IPS DF 6.9 (cell line): ENCODE results near the gene ATG2A.
A peak's percentile ranks its signal among the peaks of the same experiment; 100 is the strongest.

ENCODE experiments used
- DNase-seq: peaks from one replicate; pipeline ENCODE4 v3.0.0-alpha.2; 2013; ENCODE audit warnings: low read depth, low spot score
- H3K27ac ChIP-seq: one replicate; pipeline ENCODE4 v1.5.1; 2013; ENCODE audit warnings: low read length, control low read depth
- H3K27me3 ChIP-seq: 2 replicates; pipeline ENCODE4 v1.6.1; 2013; ENCODE audit warnings: mild to moderate bottlenecking, low read length; ENCODE audit not compliant: control insufficient read depth, insufficient read depth
- H3K36me3 ChIP-seq: 2 replicates; pipeline ENCODE4 v1.6.1; 2013; ENCODE audit warnings: low read length; ENCODE audit not compliant: control insufficient read depth, insufficient read depth
- H3K4me1 ChIP-seq: 2 replicates; pipeline ENCODE4 v1.6.1; 2013; ENCODE audit warnings: low read length; ENCODE audit not compliant: control insufficient read depth, insufficient read depth
- H3K4me3 ChIP-seq: 2 replicates; pipeline ENCODE4 v1.5.1; 2013; ENCODE audit warnings: mild to moderate bottlenecking, low read length
- H3K9me3 ChIP-seq: 2 replicates; pipeline ENCODE4 v1.6.1; 2013; ENCODE audit warnings: low read length, inconsistent platforms; ENCODE audit not compliant: control insufficient read depth, insufficient read depth
- WGBS: extraction: QIAGEN DNeasy Blood & Tissue Kit; methylation state at CpG from one replicate; pipeline ENCODE4 v1.1.7; 2013; ENCODE audit warnings: mixed read lengths, missing lambda C conversion rate; ENCODE audit not compliant: insufficient read length, insufficient coverage; 5-methylcytosine and 5-hydroxymethylcytosine counted together

ATG2A gene

DNA sequence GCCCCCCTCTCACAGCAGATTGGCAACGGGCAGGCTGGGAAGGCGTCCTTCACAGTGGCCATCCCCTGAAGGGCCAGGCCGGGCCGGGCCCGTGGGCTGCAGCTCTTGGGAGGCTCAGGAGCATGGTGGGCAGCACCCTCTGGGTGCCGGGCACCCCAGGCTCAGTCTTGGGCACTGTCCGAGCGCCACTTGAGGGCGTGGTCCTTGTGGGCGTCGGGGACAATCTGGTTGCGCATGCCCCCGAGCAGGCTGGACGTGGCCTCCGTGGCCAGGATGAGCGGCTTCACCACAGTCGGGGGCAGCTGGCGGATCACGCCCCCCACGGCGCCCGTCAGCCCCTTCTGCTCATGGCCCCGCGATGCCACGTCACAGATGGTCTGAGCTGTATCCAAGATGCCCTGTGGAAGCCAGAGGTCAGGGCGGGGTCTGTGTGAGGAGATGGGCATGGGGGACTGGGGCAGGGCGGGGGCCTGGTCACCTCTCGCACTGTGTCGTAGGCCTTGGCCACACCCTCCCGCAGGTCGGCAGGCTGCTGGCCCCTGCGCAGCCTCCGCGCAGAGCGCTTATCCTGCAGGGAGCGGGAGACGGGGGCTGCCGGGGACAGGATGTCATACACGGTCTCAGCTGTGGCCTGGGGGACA lies 22.1 kb downstream of the ATG2A start:
- Histone ChIP-seq H3K27ac (no peak overlapping the region), H3K4me3 (no peak overlapping the region), H3K4me1 (no peaks in the 10 kb centered on the region; the same call in 1 of the 2 replicates), H3K36me3 (peaks cover 14% of the 10 kb centered on the region), H3K27me3 (no peaks in the 10 kb centered on the region), H3K9me3 (no peaks in the 10 kb centered on the region)
- WGBS = no CpG with 5 or more reads among the region's 39 CpGs
- no peak for DNase-seq

DNA sequence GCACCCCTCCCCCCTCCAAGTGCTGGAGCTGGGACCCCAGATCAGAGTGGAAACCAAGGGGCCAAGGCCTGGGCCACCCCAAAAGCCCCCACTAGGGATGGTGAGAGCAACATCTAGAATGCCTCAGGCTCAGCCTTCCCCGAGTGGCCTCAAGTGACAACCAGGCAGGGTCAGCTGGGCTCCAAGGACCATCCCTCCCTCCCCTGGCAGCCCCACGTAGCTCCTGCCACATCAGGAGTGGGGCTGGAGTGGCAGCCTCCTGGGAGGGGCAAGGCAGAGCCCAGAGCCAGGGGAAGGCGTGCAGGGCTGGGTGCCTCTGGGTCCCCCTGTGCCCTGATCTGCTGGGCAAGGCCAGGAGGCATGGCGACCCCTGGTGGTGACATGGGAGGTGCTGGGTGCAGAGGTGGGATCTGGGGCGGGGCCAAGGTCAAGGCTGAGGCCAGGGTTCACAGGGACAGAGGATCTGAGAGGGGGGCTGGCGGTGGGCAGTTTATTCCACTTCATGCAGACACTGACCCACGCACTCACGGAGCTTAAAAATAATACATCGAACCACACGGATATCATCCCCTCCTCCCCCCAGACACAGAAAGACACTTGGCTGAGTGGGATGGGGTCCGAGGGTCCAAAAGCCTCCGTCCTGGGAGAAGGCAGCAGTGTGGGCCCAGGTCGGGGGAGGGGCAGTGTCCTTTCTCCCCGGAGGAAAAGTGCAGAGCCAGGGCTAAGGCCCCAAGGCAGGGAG lies 22.8 kb downstream of the ATG2A start:
- H3K27me3 ChIP-seq = no peaks in the 10 kb centered on the region
- peaks cover 14% of the 10 kb centered on the region for H3K36me3 ChIP-seq
- no peak overlapping the region for H3K4me3 ChIP-seq
- no peaks in the 10 kb centered on the region for H3K9me3 ChIP-seq
- no CpG with 5 or more reads among the region's 14 CpGs for WGBS
- H3K27ac ChIP-seq = no peak overlapping the region
- H3K4me1 ChIP-seq = no peaks in the 10 kb centered on the region; the same call in 1 of the 2 replicates
- DNase-seq = peak; percentile 73

DNA sequence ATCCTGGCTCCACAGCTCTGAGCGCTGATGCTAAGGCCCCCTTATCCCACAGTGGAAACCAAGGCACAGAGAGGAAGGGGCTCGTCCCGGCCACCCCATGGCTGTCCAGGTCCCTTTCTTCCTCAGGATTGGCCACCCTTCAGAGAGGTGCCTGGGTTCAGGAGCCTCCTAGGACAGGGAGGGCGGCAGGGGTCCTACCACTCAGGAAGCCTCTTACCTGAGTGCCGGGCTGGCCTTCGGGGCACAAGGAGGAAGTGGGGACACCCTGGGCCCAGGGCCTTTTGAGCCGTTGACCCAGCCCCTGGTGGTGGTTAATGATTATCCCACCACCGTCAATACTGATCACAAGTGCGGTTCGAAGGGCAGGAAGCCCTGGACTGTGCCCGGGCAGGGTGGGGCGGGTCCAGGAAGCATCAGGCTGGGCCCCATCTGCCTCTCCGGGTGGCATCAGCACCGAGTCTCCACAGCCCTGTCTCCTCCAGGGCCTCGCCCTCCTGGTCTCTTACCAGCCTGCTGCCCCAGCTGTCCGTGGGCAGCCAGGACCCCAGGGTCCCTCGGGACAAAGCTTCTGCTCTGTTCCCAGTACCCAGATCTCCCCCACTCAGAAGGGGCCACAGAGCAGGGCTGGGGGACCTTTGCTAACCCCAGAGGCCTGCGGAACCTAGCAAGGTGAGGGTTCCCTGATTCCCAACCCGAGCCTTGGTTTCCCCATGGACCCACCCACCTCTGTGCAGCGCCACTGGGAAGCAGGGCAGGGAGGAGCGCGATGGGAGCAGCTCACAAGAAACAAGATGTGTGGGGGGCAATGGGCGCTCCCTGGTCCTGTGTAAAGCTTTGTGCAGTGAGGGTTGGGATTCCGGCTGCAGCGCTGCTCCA lies 23.6 kb downstream of the ATG2A start:
- Histone ChIP-seq H3K4me1 (no peaks in the 10 kb centered on the region; the same call in 1 of the 2 replicates), H3K27ac (no peak overlapping the region), H3K9me3 (no peaks in the 10 kb centered on the region), H3K4me3 (no peak overlapping the region), H3K27me3 (no peaks in the 10 kb centered on the region), H3K36me3 (peaks cover 12% of the 10 kb centered on the region)
- DNase-seq = no peak
- no CpG with 5 or more reads among the region's 25 CpGs for WGBS

DNA sequence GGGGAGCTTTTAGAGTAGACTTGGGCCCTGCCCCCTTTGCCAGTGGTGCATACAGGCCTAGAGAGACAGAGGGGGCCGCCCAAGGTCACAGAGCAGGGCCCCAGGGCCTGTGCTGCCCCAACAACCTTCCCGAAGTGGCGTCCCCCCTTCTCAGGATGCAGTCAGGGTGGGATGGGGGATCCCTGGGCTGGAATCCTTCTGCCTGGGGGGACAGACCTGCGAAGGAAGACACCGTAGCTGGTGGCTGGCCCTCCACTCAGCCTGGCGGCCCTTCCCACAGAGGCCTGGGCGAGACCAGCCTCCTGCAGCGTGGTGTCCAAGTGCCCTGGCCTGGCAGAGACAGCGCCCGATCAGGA lies 24.2 kb downstream of the ATG2A start:
- Histone ChIP-seq H3K4me1 (peaks cover 3% of the 10 kb centered on the region), H3K27ac (no peak overlapping the region), H3K27me3 (no peaks in the 10 kb centered on the region), H3K36me3 (peaks cover 6% of the 10 kb centered on the region; the same call in 1 of the 2 replicates), H3K9me3 (no peaks in the 10 kb centered on the region), H3K4me3 (no peak overlapping the region)
- no CpG with 5 or more reads among the region's 10 CpGs for WGBS
- no peak for DNase-seq

DNA sequence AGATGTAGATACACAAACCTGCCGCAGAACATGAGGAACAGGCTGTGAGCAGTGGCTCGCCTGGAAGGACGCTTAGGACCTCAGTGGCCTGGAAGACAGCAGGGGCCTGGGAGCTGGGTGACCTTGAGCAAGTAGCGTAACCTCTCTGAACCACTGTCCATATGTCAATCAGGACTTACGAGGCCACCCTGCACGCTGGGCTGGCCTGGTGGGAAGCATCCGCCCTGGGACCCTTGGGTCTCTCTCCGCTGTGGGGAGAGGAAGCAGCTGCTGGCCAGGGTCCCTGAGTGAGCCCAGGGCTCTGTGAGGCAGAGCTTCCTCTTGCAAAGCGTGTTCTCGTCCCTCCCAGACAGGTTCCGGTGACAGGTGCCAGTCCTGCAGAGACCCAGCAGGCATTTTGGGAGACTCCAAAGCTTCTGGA lies 24.6 kb downstream of the ATG2A start:
- peaks cover 5% of the 10 kb centered on the region for H3K4me1 ChIP-seq
- peaks cover 6% of the 10 kb centered on the region; the same call in 1 of the 2 replicates for H3K36me3 ChIP-seq
- no CpG with 5 or more reads among the region's 11 CpGs for WGBS
- no peaks in the 10 kb centered on the region for H3K9me3 ChIP-seq
- no peaks in the 10 kb centered on the region for H3K27me3 ChIP-seq
- no peak overlapping the region for H3K27ac ChIP-seq
- no peak for DNase-seq
- H3K4me3 ChIP-seq = no peak overlapping the region

DNA sequence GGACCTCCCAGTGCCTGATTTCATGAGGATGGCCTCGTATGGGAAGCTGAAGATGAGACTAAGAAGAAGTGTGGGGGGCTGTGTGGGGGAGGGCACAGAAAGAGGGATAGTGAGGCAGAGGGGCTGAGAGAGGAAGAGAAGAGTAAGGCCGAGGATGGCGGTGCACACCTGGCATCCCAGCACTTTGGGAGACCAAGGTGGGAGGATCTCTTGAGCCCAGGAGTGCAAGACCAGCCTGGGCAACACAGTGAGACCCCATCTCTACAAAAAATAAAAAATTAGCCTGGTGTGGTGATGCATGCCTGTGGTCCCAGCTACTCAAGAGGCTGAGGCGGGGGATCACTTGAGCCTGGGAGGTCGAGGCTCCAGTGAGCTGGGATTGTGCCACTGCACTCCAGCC lies 25.1 kb downstream of the ATG2A start:
- H3K27me3 ChIP-seq = no peaks in the 10 kb centered on the region
- H3K4me1 ChIP-seq = peaks cover 5% of the 10 kb centered on the region
- H3K9me3 ChIP-seq = no peaks in the 10 kb centered on the region
- H3K27ac ChIP-seq = no peak overlapping the region
- H3K36me3 ChIP-seq = peaks cover 6% of the 10 kb centered on the region; the same call in 1 of the 2 replicates
- H3K4me3 ChIP-seq = no peak overlapping the region
- WGBS = no CpG with 5 or more reads among the region's 5 CpGs
- no peak for DNase-seq

DNA sequence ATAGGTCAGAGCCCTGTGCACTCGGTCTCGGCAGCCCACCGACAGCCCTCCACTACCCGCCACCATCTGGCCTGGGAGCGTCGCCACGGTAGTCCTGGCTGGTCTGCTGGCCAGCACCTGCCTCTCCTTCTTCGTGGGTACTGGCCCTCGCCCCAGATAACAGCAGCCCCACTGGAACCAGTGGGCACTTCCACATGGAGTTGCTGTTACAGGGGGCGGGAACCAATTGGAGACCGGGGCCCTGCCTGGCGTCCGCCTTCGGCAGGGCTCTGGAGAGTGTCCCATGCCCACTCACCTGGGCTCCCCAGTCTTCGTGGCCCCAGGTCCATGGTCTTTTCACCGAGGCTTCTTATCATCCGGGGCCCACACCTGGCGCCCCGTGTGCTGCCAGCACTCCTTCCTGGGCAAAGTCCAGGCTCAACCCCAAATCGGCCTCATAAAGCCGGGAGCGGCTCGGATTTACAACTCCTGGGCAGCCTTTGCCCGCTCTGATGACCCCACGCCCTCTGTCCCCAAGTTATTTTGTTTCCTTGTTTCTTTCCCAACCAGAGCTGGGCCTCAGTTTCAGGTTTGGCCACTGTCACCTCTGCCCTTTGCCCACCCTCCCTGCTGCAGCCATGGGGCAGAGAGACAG lies 25.7 kb downstream of the ATG2A start:
- Histone ChIP-seq H3K27ac (no peak overlapping the region), H3K4me1 (peaks cover 5% of the 10 kb centered on the region), H3K27me3 (no peaks in the 10 kb centered on the region), H3K9me3 (no peaks in the 10 kb centered on the region), H3K36me3 (peaks cover 4% of the 10 kb centered on the region; the same call in 1 of the 2 replicates), H3K4me3 (no peak overlapping the region)
- no CpG with 5 or more reads among the region's 25 CpGs for WGBS
- no peak for DNase-seq

DNA sequence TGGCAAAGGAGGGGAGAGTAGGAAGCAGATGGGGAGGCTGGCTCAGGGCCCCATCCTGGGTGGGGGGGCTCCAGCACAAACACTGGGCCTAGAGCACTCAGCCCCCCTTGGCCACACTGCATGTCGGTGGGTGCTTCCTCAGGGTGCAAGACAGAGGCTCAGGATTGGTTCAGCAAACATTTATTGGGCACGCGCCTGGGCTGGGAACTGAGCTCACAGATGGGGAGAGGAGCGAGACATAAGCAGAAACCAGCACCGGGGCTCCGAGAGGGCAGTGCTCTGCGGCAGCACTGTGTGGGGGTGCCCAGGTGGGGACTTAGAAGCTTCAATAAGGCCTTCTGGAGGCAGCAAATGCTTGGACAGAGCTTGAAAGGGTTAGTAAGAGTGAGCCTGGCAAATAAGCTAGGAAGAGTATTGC lies 26.5 kb downstream of the ATG2A start:
- WGBS = no CpG with 5 or more reads among the region's 7 CpGs
- Histone ChIP-seq H3K4me3 (no peak overlapping the region), H3K27ac (no peak overlapping the region), H3K9me3 (no peaks in the 10 kb centered on the region), H3K27me3 (no peaks in the 10 kb centered on the region), H3K4me1 (peaks cover 5% of the 10 kb centered on the region), H3K36me3 (peaks cover 4% of the 10 kb centered on the region; the same call in 1 of the 2 replicates)
- no peak for DNase-seq

DNA sequence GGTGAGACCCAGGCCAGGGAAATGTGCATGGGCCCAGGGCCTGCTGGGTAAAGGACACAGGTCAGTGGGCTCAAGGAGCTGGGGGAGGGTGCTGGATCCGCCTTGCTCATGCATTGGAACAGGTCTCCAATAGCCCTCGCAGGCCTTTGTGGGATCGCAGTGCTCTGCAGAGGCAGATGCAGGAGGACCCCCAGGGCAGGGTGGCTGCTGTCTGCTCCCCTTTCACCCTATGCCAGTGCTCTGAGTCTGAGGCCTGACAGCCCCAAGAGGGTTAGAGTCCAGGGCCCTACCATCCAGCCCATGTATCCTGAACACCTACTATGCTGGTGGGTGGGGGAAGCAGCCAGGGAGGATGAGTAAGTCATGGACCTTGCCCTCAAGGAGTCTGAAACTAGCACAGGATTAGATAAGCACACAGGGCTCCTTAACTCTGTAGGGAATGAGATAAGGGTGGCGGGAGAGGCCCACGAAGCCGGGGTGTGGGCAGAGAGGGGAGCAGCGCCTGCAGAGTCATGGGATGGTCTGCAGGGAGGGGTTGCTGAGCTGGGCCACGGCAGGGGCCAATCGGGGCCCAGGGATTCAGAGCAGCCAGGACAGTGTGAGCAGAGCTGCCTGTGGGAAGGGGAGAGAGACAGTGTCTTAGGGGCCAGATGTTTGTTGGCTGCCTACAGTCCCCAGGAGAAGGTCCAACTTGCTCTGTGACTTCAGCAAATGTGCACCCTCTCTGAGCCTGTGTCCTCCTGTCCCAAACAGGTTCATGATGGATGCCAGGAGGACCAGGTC lies 28.1 kb downstream of the ATG2A start:
- H3K27me3 ChIP-seq = no peaks in the 10 kb centered on the region
- DNase-seq = no peak
- H3K4me1 ChIP-seq = peaks cover 5% of the 10 kb centered on the region; the same call in 1 of the 2 replicates
- no CpG with 5 or more reads among the region's 9 CpGs for WGBS
- H3K36me3 ChIP-seq = no peaks in the 10 kb centered on the region
- H3K27ac ChIP-seq = no peak overlapping the region
- no peaks in the 10 kb centered on the region for H3K9me3 ChIP-seq
- no peak overlapping the region for H3K4me3 ChIP-seq
